HEK293 (cell line): ENCODE results near the gene NOG.

Experiments
- CTCF ChIA-PET: fragments of 350-600 bp; formaldehyde crosslinking; extraction: SDS; loops from one replicate; lab custom pipeline; 2021; ENCODE audit warnings: antibody characterized with exemption; lab: Yijun Ruan, JAX
- POLR2A ChIA-PET: fragments of 300-600 bp; formaldehyde crosslinking; extraction: SDS; loops from one replicate; lab custom pipeline; 2020; ENCODE audit warnings: antibody characterized with exemption, inconsistent platforms; lab: Yijun Ruan, JAX
- H3K27ac ChIP-seq: fragments of 200-500 bp; sonication (Bioruptor generic); 2 replicates; pipeline ENCODE4 v1.5.1; 2014; ENCODE audit warnings: low read depth, low read length, control low read depth, inconsistent platforms; ENCODE audit errors: extremely low read depth
- H3K36me3 ChIP-seq, 2 experiments: fragments of 200-500 bp in 1 of 2; sonication (Bioruptor generic) in 1 of 2; 1 replicate in 1 of 2; 2 replicates in 1 of 2; pipeline ENCODE4 v1.5.1; 2014 to 2017; ENCODE audit warnings: inconsistent platforms in 2 of 2, low read length in 2 of 2; ENCODE audit not compliant: control insufficient read depth in 2 of 2, insufficient read depth in 1 of 2
- H3K4me1 ChIP-seq: fragments of 200-500 bp; sonication (Bioruptor generic); 2 replicates; pipeline ENCODE4 v1.5.1; 2014; ENCODE audit warnings: mild to moderate bottlenecking, low read length, inconsistent platforms; ENCODE audit not compliant: control insufficient read depth, insufficient read depth
- H3K4me3 ChIP-seq: 2 replicates; pipeline ENCODE4 v1.5.1; 2011; ENCODE audit warnings: low read depth, mild to moderate bottlenecking, control low read depth, low read length, moderate library complexity
- H3K9me3 ChIP-seq: fragments of 200-500 bp; sonication (Bioruptor generic); 2 replicates; pipeline ENCODE4 v1.5.1; 2014; ENCODE audit warnings: low read depth, low read length, inconsistent platforms; ENCODE audit not compliant: control insufficient read depth, insufficient read depth
- BCL11A ChIP-seq: fragments of 450-650 bp; formaldehyde crosslinking; IDR thresholded peaks from 2 replicates; pipeline ENCODE4 v1.5.1; 2016; ENCODE audit warnings: low read depth, missing biosample characterization, missing genetic modification characterization
- GLI4 ChIP-seq: fragments of 450-650 bp; formaldehyde crosslinking; IDR thresholded peaks from 2 replicates; pipeline ENCODE4 v1.5.1; 2016; ENCODE audit warnings: missing biosample characterization, missing genetic modification characterization
- OVOL3 ChIP-seq: fragments of 450-650 bp; formaldehyde crosslinking; IDR thresholded peaks from 2 replicates; pipeline ENCODE4 v1.5.1; 2016; ENCODE audit warnings: missing biosample characterization, missing genetic modification characterization
- SETDB1 ChIP-seq: IDR thresholded peaks from one replicate; pipeline ENCODE4 v1.6.1; 2017; ENCODE audit warnings: mild to moderate bottlenecking, low read length, moderate library complexity, mixed read lengths; ENCODE audit not compliant: insufficient read length
- WT1 ChIP-seq: fragments of 450-650 bp; formaldehyde crosslinking; IDR thresholded peaks from 2 replicates; pipeline ENCODE4 v1.5.1; 2016; ENCODE audit warnings: missing biosample characterization, missing genetic modification characterization
- ZNF133 ChIP-seq: fragments of 450-650 bp; formaldehyde crosslinking; IDR thresholded peaks from 2 replicates; pipeline ENCODE4 v1.5.1; 2016; ENCODE audit warnings: missing biosample characterization, missing genetic modification characterization
- ZNF16 ChIP-seq: fragments of 450-650 bp; formaldehyde crosslinking; IDR thresholded peaks from 2 replicates; pipeline ENCODE4 v1.5.1; 2016; ENCODE audit warnings: low read depth, missing biosample characterization, missing genetic modification characterization
- ZNF169 ChIP-seq: fragments of 450-650 bp; formaldehyde crosslinking; IDR thresholded peaks from 2 replicates; pipeline ENCODE4 v1.5.1; 2016; ENCODE audit warnings: missing biosample characterization, missing genetic modification characterization
- ZNF248 ChIP-seq: fragments of 450-650 bp; formaldehyde crosslinking; IDR thresholded peaks from 2 replicates; pipeline ENCODE4 v1.5.1; 2017; ENCODE audit warnings: missing biosample characterization, missing genetic modification characterization
- ZNF274 ChIP-seq, 2 experiments: fragments of 200-500 bp in 1 of 2; fragments of 450-650 bp in 1 of 2; sonication (Bioruptor generic) in 1 of 2; formaldehyde crosslinking in 1 of 2; IDR thresholded peaks; 2 replicates each; pipeline versions ENCODE4 v1.5.1 to v1.6.1; 2014 to 2016; ENCODE audit warnings: borderline replicate concordance in 1 of 2, inconsistent platforms in 1 of 2, low read length in 1 of 2, missing biosample characterization in 1 of 2, missing genetic modification characterization in 1 of 2
- ZNF391 ChIP-seq: fragments of 450-650 bp; formaldehyde crosslinking; IDR thresholded peaks from 2 replicates; pipeline ENCODE4 v1.5.1; 2016; ENCODE audit warnings: low read depth, missing biosample characterization, missing genetic modification characterization, borderline replicate concordance
- ZNF394 ChIP-seq: fragments of 450-650 bp; formaldehyde crosslinking; IDR thresholded peaks from 2 replicates; pipeline ENCODE4 v1.5.1; 2016; ENCODE audit warnings: missing biosample characterization, missing genetic modification characterization, mild to moderate bottlenecking, moderate library complexity, borderline replicate concordance
- ZNF544 ChIP-seq: fragments of 450-650 bp; formaldehyde crosslinking; IDR thresholded peaks from 2 replicates; pipeline ENCODE4 v1.5.0; 2017; ENCODE audit warnings: missing biosample characterization, missing genetic modification characterization
- ZNF596 ChIP-seq: fragments of 450-650 bp; IDR thresholded peaks from 2 replicates; pipeline ENCODE4 v1.5.0; 2018; ENCODE audit warnings: missing biosample characterization, mild to moderate bottlenecking, missing genetic modification characterization, moderate library complexity
- TF ChIP-seq, protein P1 (sequence below): fragments of 450-650 bp; formaldehyde crosslinking; IDR thresholded peaks from 2 replicates; pipeline ENCODE4 v1.5.1; 2016; ENCODE audit warnings: missing biosample characterization, missing genetic modification characterization, borderline replicate concordance
- TF ChIP-seq, protein P2 (sequence below): fragments of 450-650 bp; IDR thresholded peaks from 2 replicates; pipeline ENCODE4 v1.5.1; 2018; ENCODE audit warnings: missing biosample characterization, mild to moderate bottlenecking, missing genetic modification characterization
- TF ChIP-seq, protein P3 (sequence below): fragments of 450-650 bp; formaldehyde crosslinking; IDR thresholded peaks from 2 replicates; pipeline ENCODE4 v1.5.1; 2016; ENCODE audit warnings: missing biosample characterization, missing genetic modification characterization
- TF ChIP-seq, protein P4 (sequence below): fragments of 450-650 bp; formaldehyde crosslinking; IDR thresholded peaks from 2 replicates; pipeline ENCODE4 v1.5.1; 2016; ENCODE audit warnings: missing biosample characterization, missing genetic modification characterization

NOG gene

DNA sequence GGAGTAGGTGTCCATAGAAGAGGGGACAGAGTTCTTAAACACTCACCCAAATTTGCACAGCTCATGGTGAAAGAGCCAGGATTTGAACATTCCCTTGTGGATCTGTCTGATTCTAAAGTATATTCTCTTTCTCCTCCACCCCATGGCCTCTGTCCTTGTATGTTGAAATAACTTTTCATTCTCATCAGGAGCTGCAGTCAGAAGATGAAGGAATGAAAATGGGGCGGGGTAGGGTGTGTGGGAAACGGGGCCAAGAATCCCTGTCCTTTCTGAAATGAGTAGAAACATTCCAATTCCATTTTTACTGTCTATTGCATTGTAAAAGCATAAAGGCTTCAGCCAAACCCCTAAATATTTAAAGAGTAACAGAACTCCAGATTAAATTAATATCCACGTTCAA lies 42.8 kb downstream of the NOG start (continued):
- TF ChIP-seq, protein P1, sequence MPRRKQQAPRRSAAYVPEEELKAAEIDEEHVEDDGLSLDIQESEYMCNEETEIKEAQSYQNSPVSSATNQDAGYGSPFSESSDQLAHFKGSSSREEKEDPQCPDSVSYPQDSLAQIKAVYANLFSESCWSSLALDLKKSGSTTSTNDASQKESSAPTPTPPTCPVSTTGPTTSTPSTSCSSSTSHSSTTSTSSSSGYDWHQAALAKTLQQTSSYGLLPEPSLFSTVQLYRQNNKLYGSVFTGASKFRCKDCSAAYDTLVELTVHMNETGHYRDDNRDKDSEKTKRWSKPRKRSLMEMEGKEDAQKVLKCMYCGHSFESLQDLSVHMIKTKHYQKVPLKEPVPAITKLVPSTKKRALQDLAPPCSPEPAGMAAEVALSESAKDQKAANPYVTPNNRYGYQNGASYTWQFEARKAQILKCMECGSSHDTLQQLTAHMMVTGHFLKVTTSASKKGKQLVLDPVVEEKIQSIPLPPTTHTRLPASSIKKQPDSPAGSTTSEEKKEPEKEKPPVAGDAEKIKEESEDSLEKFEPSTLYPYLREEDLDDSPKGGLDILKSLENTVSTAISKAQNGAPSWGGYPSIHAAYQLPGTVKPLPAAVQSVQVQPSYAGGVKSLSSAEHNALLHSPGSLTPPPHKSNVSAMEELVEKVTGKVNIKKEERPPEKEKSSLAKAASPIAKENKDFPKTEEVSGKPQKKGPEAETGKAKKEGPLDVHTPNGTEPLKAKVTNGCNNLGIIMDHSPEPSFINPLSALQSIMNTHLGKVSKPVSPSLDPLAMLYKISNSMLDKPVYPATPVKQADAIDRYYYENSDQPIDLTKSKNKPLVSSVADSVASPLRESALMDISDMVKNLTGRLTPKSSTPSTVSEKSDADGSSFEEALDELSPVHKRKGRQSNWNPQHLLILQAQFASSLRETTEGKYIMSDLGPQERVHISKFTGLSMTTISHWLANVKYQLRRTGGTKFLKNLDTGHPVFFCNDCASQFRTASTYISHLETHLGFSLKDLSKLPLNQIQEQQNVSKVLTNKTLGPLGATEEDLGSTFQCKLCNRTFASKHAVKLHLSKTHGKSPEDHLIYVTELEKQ (tag by site-specific recombination) = no peak
- TF ChIP-seq, protein P2, sequence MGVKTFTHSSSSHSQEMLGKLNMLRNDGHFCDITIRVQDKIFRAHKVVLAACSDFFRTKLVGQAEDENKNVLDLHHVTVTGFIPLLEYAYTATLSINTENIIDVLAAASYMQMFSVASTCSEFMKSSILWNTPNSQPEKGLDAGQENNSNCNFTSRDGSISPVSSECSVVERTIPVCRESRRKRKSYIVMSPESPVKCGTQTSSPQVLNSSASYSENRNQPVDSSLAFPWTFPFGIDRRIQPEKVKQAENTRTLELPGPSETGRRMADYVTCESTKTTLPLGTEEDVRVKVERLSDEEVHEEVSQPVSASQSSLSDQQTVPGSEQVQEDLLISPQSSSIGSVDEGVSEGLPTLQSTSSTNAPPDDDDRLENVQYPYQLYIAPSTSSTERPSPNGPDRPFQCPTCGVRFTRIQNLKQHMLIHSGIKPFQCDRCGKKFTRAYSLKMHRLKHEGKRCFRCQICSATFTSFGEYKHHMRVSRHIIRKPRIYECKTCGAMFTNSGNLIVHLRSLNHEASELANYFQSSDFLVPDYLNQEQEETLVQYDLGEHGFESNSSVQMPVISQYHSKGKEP = no peak
- TF ChIP-seq GLI4 = no peak
- TF ChIP-seq, protein P3, sequence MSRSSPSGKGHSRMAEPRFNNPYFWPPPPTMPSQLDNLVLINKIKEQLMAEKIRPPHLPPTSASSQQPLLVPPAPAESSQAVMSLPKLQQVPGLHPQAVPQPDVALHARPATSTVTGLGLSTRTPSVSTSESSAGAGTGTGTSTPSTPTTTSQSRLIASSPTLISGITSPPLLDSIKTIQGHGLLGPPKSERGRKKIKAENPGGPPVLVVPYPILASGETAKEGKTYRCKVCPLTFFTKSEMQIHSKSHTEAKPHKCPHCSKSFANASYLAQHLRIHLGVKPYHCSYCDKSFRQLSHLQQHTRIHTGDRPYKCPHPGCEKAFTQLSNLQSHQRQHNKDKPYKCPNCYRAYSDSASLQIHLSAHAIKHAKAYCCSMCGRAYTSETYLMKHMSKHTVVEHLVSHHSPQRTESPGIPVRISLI (tag by site-specific recombination) = no peak

DNA sequence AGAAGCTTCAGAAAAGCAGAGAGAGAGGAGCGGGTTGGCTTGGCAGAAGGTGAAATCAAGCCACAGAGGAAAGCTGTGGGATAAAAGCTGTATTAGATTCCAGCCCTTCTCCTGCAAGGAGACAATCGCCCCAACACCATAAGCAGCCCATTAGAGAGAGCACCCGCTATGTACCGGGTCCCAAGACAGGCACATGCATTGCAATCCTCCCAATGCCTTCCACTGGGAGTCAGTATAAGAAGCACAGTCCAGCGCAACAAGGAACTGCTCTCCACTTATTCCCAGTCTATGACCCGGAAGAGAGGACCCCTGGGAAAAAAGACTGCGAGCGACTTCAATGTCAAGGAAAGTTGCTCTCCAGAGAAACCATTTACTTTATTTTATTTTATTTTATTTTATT lies 43.8 kb downstream of the NOG start:
- Histone ChIP-seq H3K4me3 (no peak overlapping the region), H3K36me3 (no peaks in the 10 kb centered on the region), H3K9me3 (no peaks in the 10 kb centered on the region), H3K27ac (no peak overlapping the region), H3K4me1 (no peaks in the 10 kb centered on the region; the same call in 1 of the 2 replicates)
- ChIA-PET POLR2A (no interaction called here), CTCF (interaction anchor here (0.5 to 3.5 kb wide), 6 partner anchors 17 to 79 kb away, joined by 3 to 16 read pairs (median 6); partner anchors contain the start of gene NOG)
- TF ChIP-seq BCL11A (no peak), ZNF248 (tag by site-specific recombination) (no peak)
- TF ChIP-seq, protein P4, sequence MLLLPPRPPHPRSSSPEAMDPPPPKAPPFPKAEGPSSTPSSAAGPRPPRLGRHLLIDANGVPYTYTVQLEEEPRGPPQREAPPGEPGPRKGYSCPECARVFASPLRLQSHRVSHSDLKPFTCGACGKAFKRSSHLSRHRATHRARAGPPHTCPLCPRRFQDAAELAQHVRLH (tag by site-specific recombination) = no peak
- TF ChIP-seq, all 188 proteins: peak for 0

DNA sequence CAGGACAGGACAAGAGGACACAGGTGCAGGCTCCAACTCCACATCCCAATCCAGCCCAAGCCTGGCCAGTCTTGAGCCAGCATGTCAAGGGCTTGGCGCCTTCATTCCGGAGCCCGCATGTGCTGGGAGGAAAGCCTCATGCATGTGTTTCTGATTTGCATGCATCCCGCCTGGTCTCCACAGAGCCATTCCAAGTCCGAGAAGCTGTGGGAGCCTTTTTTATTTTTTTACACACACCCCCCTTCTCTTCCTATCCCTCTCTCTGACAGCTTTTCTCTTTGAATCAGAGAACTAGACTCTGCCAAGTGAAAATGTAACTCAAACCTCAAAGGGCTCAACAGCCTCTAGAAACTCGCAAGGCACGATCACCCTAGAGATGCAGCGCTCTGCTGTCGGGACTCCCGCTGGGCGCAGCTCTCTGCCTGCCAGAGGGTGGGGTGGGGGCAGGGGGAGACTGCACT lies 45.1 kb downstream of the NOG start:
- no peaks in the 10 kb centered on the region for H3K9me3 ChIP-seq
- H3K4me3 ChIP-seq = no peak overlapping the region
- H3K27ac ChIP-seq = no peak overlapping the region
- POLR2A ChIA-PET = interaction anchor here (0.7 kb wide), 1 partner anchor 52 kb away, joined by 3 read pairs; no protein-coding TSS in a partner anchor
- TF ChIP-seq ZNF544 (tag by site-specific recombination) (no peak), ZNF16 (tag by site-specific recombination) (no peak), BCL11A (no peak), OVOL3 (tag by site-specific recombination) (no peak), SETDB1 (no peak), ZNF596 (tag by site-specific recombination) (no peak), ZNF169 (no peak), ZNF394 (tag by site-specific recombination) (no peak), ZNF391 (no peak), ZNF274 (IDR thresholded peaks at IDR 0.05; ENCODE audit: low read length) (no peak), ZNF274 (tag by site-specific recombination; IDR thresholded peaks at IDR 0.05; ENCODE audit: borderline replicate concordance) (no peak), WT1 (tag by site-specific recombination) (no peak), ZNF133 (tag by site-specific recombination) (no peak)
- no peaks in the 10 kb centered on the region; the same call in 1 of the 2 replicates for H3K4me1 ChIP-seq
- H3K36me3 ChIP-seq = no peaks in the 10 kb centered on the region
- CTCF ChIA-PET = interaction anchor here (1.4 to 3.5 kb wide), 4 partner anchors 9 to 78 kb away, joined by 4 to 16 read pairs (median 8); partner anchors contain the start of gene NOG
